ENCODE data around the gene VAV1.
"Not testable (repeated sequence)": the region's sequence is repeated elsewhere in the genome, so short reads cannot be mapped to it uniquely, and the experiment has no call there.

VAV1 gene

GRCh38 chr19:6790194-6791128, 18.0 kb downstream of the VAV1 start:
- no peak for DNase-seq

GRCh38 chr19:6791237-6791636, 18.7 kb downstream of the VAV1 start:
- DNase-seq, result no peak

DNA sequence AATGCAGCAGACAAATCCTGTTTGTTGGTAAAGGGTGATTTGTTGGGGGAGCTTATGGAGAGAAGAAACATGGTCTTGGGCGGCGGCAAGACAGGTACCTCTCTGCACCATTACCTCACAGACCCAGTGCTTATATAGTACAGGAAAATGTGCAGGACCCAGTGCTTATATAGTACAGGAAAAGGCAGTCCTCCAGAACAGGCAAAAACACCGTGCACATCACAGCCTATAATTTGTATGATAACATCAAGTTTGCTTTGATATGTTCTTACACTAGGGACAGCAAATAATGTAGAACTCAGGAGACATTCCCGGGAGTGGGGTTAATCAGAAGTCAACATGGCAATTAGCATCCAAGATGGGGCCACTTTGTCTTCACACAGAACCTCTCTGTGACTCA, 20.9 kb downstream of the VAV1 start:
- no peak for DNase-seq

DNA sequence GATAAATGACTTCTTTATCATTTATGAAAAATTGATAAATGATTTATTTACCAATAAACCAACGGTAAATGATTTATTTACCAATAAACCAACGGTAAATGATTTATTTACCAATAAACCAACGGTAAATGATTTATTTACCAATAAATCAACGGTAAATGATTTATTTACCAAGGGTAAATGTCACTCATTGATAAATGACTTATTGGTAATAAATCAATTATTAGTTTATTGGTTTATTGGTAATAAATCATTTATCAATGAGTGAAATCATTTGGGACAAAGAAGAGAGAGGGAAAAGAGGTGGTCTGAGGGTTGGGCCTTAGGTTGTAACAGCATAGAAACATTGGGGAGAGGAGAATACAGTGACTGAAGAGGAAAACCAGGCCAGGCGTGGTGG, 21.5 kb downstream of the VAV1 start:
- DNase-seq, result no peak

- no peak for DNase-seq
Measured at GRCh38 chr19:6794686-6795431, 22.4 kb downstream of the VAV1 start.

DNA sequence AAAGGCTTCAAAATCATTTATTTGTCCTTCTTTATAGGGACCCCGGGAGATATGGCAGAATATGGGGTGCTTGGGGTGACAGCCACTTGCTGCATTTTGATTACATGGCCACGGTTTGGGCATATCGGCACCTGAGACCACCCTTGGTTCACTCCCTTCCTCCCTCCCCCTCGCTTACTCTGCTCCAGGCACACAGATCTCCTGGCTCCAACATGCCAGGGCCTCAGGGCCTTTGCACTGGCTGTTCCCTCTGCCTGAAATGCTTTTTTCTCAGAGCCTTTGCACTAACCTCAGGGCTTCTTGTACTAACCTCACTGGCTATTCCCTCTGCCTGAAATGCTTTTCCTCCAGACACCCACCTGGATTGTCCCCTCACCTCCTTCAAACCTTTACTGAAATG, 23.8 kb downstream of the VAV1 start:
- DNase-seq, result no peak

- DNase-seq, result no peak
Measured at GRCh38 chr19:6797646-6798045, 25.1 kb downstream of the VAV1 start.

DNA sequence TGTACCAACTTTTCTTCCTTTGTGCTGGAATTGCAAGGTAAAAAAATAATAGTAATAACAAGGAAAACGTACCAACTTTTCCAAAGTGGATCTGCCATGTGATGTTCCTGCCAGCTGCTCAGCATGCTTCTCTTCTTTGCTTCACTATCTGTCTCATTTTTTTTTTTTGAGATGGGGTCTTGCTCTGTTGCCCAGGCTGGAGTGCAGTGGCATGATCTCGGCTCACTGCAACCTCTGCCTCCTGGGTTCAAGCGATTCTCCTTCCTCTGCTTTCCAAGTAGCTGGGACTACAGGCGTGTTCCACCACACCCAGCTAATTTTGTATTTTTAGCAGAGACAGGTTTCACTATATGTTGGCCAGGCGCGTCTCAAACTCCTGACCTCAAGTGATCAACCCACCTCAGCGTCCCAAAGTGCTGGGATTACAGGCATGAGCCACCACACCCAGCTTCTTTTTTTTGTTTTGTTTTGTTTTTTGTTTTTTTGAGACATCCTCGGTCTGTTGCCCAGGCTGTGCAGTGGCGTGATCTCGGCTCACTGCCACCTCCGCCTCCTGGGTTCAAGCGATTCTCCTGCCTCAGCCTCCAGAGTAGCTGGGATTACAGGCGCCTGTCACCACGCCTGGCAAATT, 27.8 kb downstream of the VAV1 start:
- DNase-seq, result not testable (repeated sequence)

DNA sequence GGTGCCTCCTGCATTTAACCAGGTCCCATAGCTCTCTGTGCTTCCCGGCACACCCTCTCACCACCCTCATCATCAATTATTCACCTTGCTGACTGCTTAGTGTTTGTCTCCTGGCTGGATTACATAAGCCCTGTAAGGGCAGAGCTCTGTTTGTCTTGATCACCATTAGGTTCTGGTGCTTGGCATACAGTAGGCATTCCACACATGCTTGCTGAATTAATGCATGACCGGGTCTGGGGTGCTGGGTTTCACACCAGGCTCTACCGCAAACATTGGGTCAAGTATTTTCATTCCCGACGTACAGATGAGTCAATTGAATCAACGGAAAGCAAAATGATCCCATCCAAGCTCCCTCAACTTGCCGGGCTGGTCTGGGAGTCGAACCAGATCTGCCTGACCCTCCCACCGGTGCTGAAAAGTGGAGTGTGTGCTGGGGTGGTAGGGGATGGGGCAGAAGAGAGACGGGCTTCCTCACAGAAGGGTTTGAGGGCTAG, 28.5 kb downstream of the VAV1 start:
- peak; percentile 45 for DNase-seq

- DNase-seq, result peak; percentile 14
Measured at GRCh38 chr19:6801485-6802086, 29.1 kb downstream of the VAV1 start.

DNA sequence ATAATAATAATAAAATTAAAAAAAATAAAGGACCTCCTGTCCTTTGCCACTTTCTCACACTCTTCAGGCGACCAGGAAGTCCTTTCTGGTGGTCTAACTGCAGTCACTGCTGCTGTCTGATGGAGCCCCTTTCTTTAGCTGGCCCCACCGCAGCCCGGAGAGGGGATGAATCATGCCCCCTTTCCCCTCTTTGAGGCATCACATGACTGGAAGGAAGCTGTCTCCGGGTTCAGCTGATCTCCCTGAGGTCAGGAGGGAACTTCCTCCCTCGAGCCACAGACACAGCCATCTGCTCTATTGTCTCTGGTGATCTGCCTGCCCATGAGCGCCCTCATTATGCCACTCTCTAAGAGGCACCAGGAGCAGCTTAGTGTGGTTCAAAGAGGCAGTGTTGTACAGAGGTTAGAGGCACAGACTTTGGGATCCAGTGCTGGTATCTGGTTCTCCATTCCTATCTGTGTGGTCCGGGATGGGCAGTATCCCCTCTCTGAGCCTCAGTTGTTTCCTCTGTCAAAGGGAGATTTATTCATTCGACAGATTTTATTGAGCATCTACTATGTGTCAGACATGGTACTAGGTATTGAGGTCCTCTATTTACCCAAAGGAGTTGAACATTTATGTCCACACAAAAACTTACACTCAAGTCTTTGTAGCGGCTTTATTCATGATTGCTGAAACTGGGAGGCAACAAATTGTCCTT, 30.0 kb downstream of the VAV1 start:
- DNase-seq, result no peak

DNA sequence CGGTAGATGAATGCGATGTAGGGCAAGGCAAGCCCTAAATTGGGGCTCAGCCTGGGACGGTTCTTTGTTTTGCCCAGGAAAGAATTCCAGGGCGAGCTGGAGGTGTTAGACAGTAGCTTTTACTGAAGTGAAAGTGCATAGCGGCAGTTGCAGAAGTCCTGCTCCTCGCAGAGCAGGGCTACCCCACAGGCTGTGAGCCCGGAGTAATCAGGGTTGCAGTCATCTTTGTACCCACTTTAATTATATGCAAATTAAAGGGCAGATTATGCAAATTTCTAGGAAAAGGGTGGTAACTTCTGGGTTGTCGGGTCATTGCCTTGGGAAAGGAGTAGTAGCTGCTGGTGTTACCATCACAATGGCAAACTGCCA, 30.5 kb downstream of the VAV1 start:
- no peak for DNase-seq

DNA sequence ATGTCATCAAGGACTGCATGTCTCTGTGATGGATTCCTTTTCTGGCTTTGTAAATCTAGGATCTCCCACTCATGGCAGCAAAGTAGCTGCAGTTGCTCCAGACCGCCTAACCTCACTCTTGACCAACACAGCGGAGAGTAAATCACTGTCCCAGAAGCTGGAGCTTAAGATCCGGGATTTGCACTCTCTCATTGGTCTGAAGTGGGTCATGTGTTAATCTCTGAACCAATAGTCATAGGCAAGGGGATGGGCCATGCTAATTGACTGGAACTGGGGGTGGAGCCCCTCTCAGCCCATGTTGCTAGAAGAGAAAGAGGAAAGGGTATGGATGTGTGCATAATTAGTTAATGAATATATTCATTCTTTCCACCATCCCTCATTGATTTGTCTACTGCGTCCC, 34.0 kb downstream of the VAV1 start:
- DNase-seq, result no peak

- no peak for DNase-seq
Measured at GRCh38 chr19:6807291-6807690, 34.8 kb downstream of the VAV1 start.

DNA sequence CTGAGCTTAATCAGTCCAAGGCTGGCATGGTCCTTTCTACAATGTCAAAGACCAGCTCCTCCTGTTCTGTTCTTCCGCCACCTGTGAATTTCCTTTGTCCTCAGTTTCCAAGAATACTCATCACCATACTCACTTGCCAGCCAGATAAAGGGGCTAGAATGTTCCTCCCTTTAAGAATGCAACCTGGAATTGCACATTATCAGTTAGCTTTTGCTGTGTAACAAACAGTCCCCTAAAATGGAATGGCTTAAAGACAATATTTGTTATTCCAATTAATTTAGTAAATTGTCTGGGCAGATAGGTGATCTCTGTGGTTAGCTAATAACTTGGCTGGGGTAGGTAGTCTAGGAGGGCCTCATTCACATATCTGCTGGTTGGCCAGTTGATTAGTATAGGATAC, 36.0 kb downstream of the VAV1 start:
- DNase-seq, result no peak

DNA sequence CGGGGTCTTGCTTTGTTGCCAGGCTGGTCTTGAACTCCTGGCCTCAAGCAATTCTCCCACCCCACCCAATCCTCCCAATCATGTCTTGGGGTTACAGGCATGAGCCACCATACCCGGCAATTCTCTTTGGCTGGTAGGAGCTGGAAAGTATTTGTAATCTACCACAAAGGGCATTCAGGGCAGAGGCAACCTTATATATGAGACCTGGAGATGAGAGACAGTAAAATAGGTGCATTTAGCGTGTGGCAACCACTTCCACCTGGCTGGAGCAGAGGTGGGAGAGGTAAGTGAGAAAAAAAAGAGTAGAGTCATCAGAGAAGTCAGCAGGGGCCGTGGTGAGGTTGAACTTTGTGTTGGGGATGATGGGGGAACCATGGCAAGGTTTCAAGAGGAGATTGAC, 36.8 kb downstream of the VAV1 start:
- no peak for DNase-seq

GRCh38 chr19:6811378-6811777, 38.9 kb downstream of the VAV1 start:
- no peak for DNase-seq

GRCh38 chr19:6811906-6812305, 39.4 kb downstream of the VAV1 start:
- DNase-seq, result no peak

DNA sequence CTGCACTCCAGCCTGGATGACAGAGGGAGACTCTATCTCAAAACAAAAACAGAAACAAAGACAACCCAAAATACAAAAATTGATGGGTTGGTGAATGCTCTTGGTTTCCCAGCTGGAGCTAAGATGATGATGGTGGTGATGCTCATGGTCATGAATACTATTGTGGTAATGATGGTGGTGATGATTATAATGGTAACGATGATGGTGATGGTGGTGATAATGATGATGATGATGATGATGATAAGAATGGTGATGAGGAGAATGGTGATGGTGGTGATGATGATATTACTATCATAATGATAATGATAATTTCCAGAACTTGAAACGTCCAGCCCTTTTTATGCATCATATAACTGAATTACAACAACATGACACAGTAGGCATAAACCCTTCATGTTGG, 40.1 kb downstream of the VAV1 start:
- no peak for DNase-seq

DNA sequence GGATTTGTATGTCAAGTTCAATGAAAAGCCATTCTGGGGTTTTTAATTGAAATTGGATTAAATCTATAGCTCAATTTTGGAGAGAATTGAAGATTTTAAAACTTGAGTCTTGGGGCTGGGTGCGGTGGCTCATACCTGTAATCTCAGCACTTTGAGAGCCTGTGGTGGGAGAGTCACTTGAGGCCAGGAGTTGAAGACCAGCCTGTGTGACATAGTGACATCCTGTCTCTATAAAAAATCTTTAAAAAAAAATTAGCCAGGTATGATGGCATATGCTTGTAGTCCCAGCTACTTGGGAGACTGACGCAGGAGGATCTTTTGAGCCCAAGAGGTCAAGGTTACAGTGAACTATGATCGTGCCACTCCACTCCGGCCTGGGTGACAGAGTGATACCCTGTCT, 41.2 kb downstream of the VAV1 start:
- DNase-seq, result no peak

DNA sequence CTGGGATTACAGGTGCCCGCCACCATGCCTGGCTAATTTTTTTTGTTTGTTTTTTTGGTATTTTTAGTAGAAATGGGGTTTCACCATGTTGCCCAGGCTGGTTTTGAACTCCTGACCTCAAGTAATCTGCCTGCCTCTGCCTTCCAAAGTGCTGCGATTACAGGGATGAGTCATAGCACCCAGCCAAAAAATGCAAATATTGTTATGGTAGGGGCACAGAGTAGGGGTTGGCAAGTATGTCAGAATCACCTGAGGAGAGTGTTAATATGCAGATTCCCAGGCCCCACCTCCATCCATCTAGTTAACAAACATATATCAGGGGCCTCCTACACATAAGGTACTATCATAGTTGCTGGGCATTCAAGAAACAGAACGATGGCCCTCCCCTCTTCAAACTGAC, 44.7 kb downstream of the VAV1 start:
- DNase-seq, result no peak

GRCh38 chr19:6818246-6818645, 45.7 kb downstream of the VAV1 start:
- DNase-seq, result no peak

Data from fibroblast of skin of abdomen (primary cell).